Muscle of leg (tissue), 11 donors: Measurements from ENCODE around the gene MARCHF6. TPM values are rescaled to one million over a fixed set of nuclear protein-coding genes. Genes with fewer than 3 reads are reported as not detected.
"Not testable (repeated sequence)": the region's sequence is repeated elsewhere in the genome, so short reads cannot be mapped to it uniquely, and the experiment has no call there.

ENCODE experiments used
- DNase-seq: peaks from one replicate; pipeline ENCODE4 v3.0.0; 2013
- H3K27ac ChIP-seq: one replicate; pipeline ENCODE4 v1.5.1; 2013; ENCODE audit warnings: mild to moderate bottlenecking, low read length, control low read depth
- H3K27me3 ChIP-seq: one replicate; pipeline ENCODE4 v1.6.1; 2013; ENCODE audit warnings: low read length; ENCODE audit not compliant: control insufficient read depth, insufficient read depth
- H3K36me3 ChIP-seq: one replicate; pipeline ENCODE4 v1.6.1; 2013; ENCODE audit warnings: low read length; ENCODE audit not compliant: control insufficient read depth, insufficient read depth
- H3K4me1 ChIP-seq: one replicate; pipeline ENCODE4 v1.6.1; 2013; ENCODE audit warnings: low read length; ENCODE audit not compliant: control insufficient read depth, insufficient read depth
- H3K4me3 ChIP-seq: one replicate; pipeline ENCODE4 v1.5.1; 2013; ENCODE audit warnings: low read length, control low read depth
- H3K9me3 ChIP-seq: replicated peaks from 2 replicates; pipeline ENCODE4 v1.6.1; 2013; ENCODE audit warnings: low read depth, low read length; ENCODE audit not compliant: control insufficient read depth
- WGBS: methylation state at CpG from one replicate; pipeline ENCODE4 v1.1.5; 2013; ENCODE audit warnings: missing lambda C conversion rate; ENCODE audit not compliant: insufficient coverage; 5-methylcytosine and 5-hydroxymethylcytosine counted together
- polyA plus RNA-seq, 8 donors: library from polyadenylated mRNA; unstranded; fragments of 120-200 nt; gene quantifications; one replicate each; pipeline versions ENCODE4 v1.2.1 to v1.2.3, GENCODE V29; 2013; ENCODE audit warnings: inconsistent platforms in 1 of 8, low replicate concordance in 1 of 8; ENCODE audit not compliant: insufficient read length in 8 of 8, insufficient read depth in 1 of 8
- total RNA-seq: library from RNA; stranded (reverse); fragments of 120-200 nt; gene quantifications from one replicate; pipeline ENCODE4 v1.2.4, GENCODE V29; 2013

Gene MARCHF6
- total and polyA plus RNA-seq, 9 donors = 75.4 to 106 (median 83.9) TPM

DNA sequence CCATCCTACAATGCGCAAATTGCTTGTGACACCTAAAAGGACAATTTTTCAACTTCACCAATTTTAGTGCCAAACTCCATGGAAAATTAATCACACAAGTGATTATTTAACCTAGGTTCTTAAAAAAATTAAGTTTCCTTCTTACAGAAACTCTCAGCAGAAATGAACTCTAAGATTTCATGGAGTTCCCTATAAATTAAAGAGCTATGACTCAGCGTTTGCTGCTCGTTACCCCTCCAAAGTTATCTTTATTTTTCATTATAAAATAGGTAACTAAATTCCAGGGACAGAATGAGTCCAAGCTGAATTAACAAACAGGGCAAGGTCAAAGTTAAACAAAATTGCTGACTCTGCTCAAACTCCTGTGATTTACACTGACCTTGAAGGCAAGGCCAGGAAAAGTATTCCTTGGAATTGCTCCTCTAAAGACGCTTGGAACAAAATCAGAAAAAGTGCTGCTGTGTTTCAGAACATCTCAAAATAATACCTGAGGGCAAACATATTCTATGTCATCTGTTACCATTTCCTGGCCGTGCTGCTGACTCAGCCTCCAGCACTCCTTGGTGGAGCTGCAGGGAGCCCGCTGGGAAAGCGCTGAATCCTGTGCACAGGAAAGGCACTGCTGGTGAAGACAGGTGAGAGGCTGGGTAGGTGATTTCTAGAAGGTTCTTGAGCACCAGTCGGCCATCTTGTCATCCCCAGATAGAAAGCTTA lies 43.3 kb upstream of the MARCHF6 start:
- WGBS = no CpG with 5 or more reads among the region's 8 CpGs
- H3K9me3 ChIP-seq = no peaks in the 10 kb centered on the region
- H3K4me3 ChIP-seq = no peak overlapping the region
- H3K36me3 ChIP-seq = no peaks in the 10 kb centered on the region
- no peak overlapping the region for H3K27ac ChIP-seq
- H3K4me1 ChIP-seq = peaks cover 13% of the 10 kb centered on the region
- DNase-seq = no peak
- peaks cover 3% of the 10 kb centered on the region for H3K27me3 ChIP-seq

DNA sequence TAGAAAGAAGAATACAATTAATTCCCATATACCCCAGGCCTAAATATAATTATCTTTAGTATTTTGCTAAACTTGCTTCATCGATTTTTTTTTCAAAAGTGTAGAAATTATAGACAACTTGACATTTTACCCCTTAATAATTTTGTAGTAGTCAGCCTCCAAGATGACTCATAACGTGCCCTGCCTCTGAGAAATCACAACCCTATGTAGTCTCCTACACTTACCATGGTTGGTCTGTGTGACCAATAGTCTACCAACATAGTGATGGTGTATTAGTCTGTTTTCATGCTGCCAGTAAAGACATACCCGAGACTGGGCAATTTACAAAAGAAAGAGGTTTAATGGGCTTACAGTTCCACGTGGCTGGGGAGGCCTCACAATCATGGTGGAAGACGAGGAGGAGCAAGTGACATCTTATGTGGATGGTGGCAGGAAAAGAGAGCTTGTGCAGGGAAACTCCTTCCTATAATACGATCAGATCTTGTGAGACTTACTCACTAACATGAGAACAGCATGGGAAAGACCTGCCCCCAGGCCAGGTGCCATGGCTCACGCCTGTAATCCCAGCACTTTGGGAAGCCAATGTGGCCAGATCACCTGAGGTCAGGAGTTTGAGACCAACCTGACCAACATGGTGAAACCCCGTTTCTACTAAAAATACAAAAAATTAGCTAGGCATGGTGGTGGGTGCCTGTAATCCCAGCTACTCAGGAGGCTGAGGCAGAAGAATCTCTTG lies 42.5 kb upstream of the MARCHF6 start:
- not testable (repeated sequence) for DNase-seq, H3K9me3 ChIP-seq, H3K36me3 ChIP-seq, H3K27ac ChIP-seq, H3K27me3 ChIP-seq, H3K4me3 ChIP-seq
- 100% methylated on average over 1 of the region's 8 CpGs for WGBS
- peaks cover 12% of the 10 kb centered on the region for H3K4me1 ChIP-seq

DNA sequence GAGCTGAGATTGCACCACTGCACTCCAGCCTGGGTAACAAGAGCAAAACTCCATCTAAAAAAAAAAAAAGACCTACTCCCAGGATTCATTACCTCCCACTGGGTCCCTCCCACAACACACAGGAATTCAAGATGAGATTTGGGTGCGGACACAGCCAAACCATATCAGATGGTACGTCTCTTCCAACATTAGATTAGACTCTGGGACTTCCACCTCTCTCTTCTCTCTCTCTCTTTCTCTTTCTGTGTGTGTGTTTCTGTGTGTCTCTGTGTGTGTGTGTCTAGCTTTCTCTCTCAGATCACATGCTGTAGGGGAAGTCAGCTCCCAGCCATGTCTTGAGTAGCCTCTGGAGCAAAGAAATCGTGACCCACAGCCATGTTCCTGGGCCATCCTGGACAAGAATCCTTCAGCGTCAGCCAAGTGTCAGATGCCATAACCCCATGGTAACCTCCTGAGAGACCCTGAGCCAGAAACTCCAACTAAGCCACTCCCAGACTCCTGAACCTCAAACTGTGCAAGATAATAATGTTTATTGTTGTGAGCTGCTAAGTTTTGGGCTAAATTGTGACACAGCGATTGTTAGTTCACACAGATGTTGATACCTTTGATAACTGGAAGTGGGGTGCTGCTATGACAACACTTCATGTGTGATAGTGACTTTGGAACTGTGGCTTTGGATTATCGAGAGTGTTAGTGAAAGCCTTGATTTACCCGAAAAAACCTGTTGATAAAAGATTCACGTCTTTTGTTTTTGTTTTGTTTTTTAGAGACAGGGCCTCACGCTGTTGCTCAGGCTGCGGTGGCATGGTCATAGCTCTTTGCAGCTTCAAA lies 41.7 kb upstream of the MARCHF6 start:
- Histone ChIP-seq H3K36me3 (no peaks in the 10 kb centered on the region), H3K4me3 (no peak overlapping the region), H3K27me3 (peaks cover 3% of the 10 kb centered on the region), H3K9me3 (no peaks in the 10 kb centered on the region), H3K4me1 (peaks cover 6% of the 10 kb centered on the region), H3K27ac (no peak overlapping the region)
- no peak for DNase-seq
- 92% methylated on average over 5 of the region's 10 CpGs for WGBS

DNA sequence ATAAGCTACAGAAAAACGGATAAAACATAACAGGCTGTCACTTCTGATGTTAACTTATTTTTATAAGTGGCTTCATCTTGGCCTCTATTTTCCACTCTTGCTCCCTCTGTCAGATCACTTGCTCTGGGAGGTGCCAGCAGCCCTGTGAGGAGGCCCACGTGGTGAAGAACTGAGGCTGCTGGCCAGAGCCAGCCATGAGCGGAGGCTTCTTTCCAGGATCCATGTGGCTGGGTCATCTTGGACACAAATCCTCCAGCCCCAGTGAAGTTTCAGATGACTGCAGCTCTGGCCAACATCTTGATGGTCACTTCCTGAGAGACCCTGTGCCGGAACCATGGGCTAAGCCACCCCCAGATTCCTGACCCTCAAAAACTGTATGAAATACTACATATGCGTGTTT lies 38.3 kb upstream of the MARCHF6 start:
- WGBS = 67% methylated on average over 2 of the region's 5 CpGs
- no peak overlapping the region for H3K27ac ChIP-seq
- no peaks in the 10 kb centered on the region for H3K36me3 ChIP-seq
- peak; percentile 37 for DNase-seq
- H3K9me3 ChIP-seq = no peaks in the 10 kb centered on the region
- peaks cover 2% of the 10 kb centered on the region for H3K4me1 ChIP-seq
- H3K27me3 ChIP-seq = no peaks in the 10 kb centered on the region
- no peak overlapping the region for H3K4me3 ChIP-seq

GRCh38 chr5:10315824-10316509 lies 37.5 kb upstream of the MARCHF6 start:
- peaks cover 2% of the 10 kb centered on the region for H3K4me1 ChIP-seq
- no peaks in the 10 kb centered on the region for H3K36me3 ChIP-seq
- H3K9me3 ChIP-seq = no peaks in the 10 kb centered on the region
- H3K27me3 ChIP-seq = no peaks in the 10 kb centered on the region
- WGBS = 88% methylated on average over 14 of the region's 15 CpGs
- H3K27ac ChIP-seq = no peak overlapping the region
- DNase-seq = no peak
- H3K4me3 ChIP-seq = no peak overlapping the region

DNA sequence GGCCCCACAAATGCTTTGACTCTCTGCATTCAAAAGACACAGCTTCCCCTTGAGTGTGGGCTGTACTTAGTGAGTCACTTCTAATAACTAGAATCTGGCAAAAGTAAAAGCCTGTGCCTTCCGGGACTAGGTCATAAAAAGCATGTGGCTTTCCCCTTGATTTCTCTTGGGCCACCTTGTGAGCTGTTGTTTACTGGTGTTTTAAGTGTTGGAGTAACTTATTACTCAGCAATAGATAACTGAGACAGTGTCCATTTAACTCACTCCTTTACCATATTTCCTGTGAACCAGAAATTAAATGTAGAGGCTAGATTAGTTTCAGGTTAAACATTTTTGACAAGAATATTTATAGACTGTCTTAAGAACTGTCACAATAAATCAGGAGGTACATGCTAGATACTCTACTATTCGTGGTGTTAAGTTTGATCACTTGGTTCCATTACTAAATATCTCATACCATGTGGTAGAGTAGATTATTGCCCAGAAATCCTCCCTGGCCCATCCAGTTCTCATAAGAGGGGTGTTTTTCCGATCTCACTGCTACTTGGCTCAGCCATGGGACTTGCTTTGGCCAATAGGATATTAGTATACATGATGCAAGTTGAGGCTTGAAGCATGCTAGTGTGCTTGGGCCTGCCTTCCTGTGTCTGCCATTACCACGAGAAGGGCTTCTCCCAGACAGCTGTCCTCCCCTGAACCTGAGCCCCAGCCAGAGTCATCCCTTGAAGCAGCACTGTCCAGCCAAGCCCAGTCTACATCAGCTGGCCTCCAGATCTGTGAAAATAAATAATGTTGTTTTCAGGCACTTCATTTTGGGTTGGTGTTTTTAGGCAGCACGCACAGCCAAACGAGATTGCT lies 35.4 kb upstream of the MARCHF6 start:
- 69% methylated on average over 3 of the region's 6 CpGs for WGBS
- Histone ChIP-seq H3K27me3 (no peaks in the 10 kb centered on the region), H3K9me3 (no peaks in the 10 kb centered on the region), H3K4me3 (no peak overlapping the region), H3K27ac (no peak overlapping the region), H3K4me1 (peaks cover 2% of the 10 kb centered on the region), H3K36me3 (no peaks in the 10 kb centered on the region)
- no peak for DNase-seq

DNA sequence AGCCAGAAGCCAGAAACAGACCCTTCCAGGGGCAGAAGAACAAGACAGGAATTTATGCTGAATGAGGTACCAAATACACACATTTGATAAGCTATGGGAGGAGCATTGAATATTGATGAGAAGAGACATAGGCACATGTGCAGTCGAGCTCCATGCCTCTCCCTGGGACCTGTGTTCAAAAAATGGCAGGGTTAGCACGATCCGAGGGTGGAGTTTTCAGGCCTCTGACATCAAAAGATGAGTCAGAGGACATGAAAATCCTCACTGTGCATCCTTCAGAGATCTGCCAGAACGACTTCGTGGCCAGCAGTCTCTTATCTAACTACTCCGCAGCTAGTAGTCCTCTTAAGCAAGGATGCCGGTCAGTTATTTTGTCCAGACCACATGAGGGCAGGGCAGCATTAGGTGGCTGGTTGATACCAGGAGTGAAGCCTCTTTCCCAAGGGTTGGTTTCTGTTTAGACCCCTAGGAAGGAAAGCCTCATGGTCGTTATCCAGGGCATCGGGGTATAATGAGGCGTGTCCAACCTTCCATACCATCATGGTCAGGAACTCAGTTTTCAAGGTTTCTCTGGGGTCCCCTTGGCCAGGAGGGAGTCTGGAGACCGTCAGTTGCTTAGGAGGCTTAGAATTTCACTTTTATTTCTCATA lies 34.2 kb upstream of the MARCHF6 start:
- no peak for DNase-seq
- 87% methylated on average over 7 of the region's 11 CpGs for WGBS
- H3K4me3 ChIP-seq = no peak overlapping the region
- no peaks in the 10 kb centered on the region for H3K9me3 ChIP-seq
- H3K27me3 ChIP-seq = no peaks in the 10 kb centered on the region
- H3K36me3 ChIP-seq = no peaks in the 10 kb centered on the region
- H3K4me1 ChIP-seq = peaks cover 2% of the 10 kb centered on the region
- no peak overlapping the region for H3K27ac ChIP-seq

DNA sequence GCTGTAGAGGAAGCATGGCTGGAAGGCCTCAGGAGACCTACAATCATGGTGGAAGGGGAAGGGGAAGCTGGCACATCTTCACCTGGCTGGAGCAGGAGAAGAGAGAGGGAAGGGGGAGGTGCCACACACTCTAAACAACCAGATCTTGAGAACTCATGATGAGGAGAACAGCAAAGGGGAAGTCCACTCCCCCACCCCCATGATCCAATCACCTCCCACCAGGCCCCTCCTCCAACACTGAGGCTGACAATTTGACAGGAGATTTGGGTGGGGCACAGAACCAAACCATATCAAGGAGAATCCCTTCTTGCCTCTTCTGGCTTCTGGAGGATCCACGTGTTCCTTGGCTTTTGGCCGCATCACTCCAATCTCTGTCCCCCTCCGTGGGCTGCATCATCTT lies 32.7 kb upstream of the MARCHF6 start:
- Histone ChIP-seq H3K36me3 (no peaks in the 10 kb centered on the region), H3K9me3 (no peaks in the 10 kb centered on the region), H3K4me1 (peaks cover 6% of the 10 kb centered on the region), H3K27ac (no peak overlapping the region), H3K4me3 (no peak overlapping the region), H3K27me3 (no peaks in the 10 kb centered on the region)
- DNase-seq = no peak
- 59% methylated on average over 3 of the region's 3 CpGs for WGBS

- Histone ChIP-seq H3K36me3 (no peaks in the 10 kb centered on the region), H3K27me3 (no peaks in the 10 kb centered on the region), H3K4me3 (no peak overlapping the region), H3K27ac (no peak overlapping the region), H3K4me1 (peaks cover 6% of the 10 kb centered on the region), H3K9me3 (no peaks in the 10 kb centered on the region)
- WGBS = 74% methylated on average over 6 of the region's 9 CpGs
- DNase-seq = no peak
Observed at GRCh38 chr5:10321882-10322281, 31.6 kb upstream of the MARCHF6 start.
